Thyroid gland (tissue), 4 donors: ENCODE measurements around the gene IFNLR1. TPM values are rescaled to one million over a fixed set of nuclear protein-coding genes. Genes with fewer than 3 reads are reported as not detected.

Experiments used
- DNase-seq, 2 donors: peaks; one replicate each; pipeline ENCODE4 v3.0.0-alpha.2; 2019
- H3K27ac ChIP-seq, 3 donors: fragments of 200-600 bp; sonication (generic); 1 replicate in 2 of 3; 2 replicates in 1 of 3; pipeline ENCODE4 v1.5.1; 2016 to 2019; ENCODE audit warnings: mild to moderate bottlenecking in 1 of 3, moderate library complexity in 1 of 3
- H3K27me3 ChIP-seq: fragments of 200-600 bp; sonication (generic); one replicate; pipeline ENCODE4 v1.5.1; 2019
- H3K36me3 ChIP-seq, 2 donors: fragments of 200-600 bp; sonication (generic); one replicate each; pipeline ENCODE4 v1.5.1; 2016 to 2019
- H3K4me1 ChIP-seq, 2 donors: fragments of 200-600 bp; sonication (generic); one replicate each; pipeline ENCODE4 v1.5.1; 2017 to 2019
- H3K4me3 ChIP-seq, 3 donors: fragments of 200-600 bp; sonication (generic); replicated peaks in 1 of 3; 1 replicate in 2 of 3; 2 replicates in 1 of 3; pipeline ENCODE4 v1.5.1; 2016; ENCODE audit warnings: mild to moderate bottlenecking in 1 of 3
- H3K9me3 ChIP-seq: fragments of 200-600 bp; sonication (generic); one replicate; pipeline ENCODE4 v1.5.1; 2017
- POLR2A ChIP-seq, 2 donors: fragments of 450-650 bp; IDR thresholded peaks; one replicate each; pipeline ENCODE4 v1.6.1; 2017; ENCODE audit warnings: antibody characterized with exemption in 2 of 2, mild to moderate bottlenecking in 2 of 2, moderate library complexity in 1 of 2
- WGBS, 2 donors: methylation state at CpG; one replicate each; pipeline ENCODE4 v1.1.5; 2017; 5-methylcytosine and 5-hydroxymethylcytosine counted together
- intact Hi-C: fragments of 100-400 bp; cut with DNase I; formaldehyde crosslinking; loops from one replicate; pipeline ENCODE4 v1.15.1; 2023
- total RNA-seq, 4 donors: library from RNA; depleted of rRNA; stranded (reverse); fragments of >200 nt; gene quantifications; one replicate each; pipeline ENCODE4 v1.2.3, GENCODE V29; 2016
- TF ChIP-seq, protein P1 (sequence below), 6 experiments: fragments of 200-600 bp in 3 of 6; fragments of 450-650 bp in 3 of 6; sonication (generic) in 3 of 6; IDR thresholded peaks; one replicate each; pipeline ENCODE4 v1.5.1; 2016 to 2019; ENCODE audit warnings: antibody characterized with exemption in 6 of 6, mild to moderate bottlenecking in 2 of 6, inconsistent platforms in 1 of 6, moderate library complexity in 1 of 6

IFNLR1 gene
- total RNA-seq, 4 donors from 2014 or later = 4.7 to 9.3 (median 6.1) TPM

DNA sequence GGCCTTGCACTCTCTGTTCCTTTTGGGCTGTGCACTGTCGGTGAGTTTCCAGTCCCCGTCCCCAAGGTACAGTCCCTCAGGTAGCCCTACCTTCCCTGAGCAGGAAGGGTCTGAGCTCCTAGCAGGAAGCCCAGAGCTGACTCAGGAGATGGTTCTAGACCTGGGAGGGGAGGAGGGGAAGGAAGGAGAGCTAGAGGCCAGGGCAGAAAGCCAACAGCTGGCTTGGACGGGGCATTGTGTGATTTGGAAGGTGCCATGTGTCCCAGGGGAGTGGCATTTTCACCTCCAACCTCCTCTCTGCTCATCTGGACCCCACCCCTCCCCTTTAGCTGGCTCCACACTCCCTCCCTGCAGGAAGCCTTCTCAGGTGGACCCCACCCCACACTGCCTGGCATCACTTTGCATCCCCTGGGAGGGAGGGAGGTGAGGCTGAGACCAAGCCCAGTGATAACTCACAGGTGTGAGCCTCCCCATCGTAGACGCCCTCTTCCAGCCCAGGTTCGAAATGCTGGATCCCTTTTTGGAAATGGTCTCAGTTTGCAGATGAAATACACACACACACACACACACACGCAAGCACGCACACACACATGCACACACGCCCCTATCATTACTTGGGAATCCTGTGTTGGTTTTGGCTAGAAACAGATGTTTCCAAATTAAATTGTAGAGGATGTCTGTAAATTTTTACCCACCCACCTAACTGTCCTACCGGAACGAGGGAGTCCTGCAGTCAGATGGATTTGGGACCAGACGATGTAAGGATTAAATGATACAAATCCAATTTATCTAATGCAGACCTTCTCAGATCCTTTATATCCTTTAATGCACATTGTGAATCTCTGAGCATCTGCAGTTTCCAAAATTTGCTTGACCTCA, 19.7 kb upstream of the IFNLR1 start:
- Histone ChIP-seq H3K27ac (no peak overlapping the region), H3K36me3 (no peaks in the 10 kb centered on the region), H3K27me3 (no peaks in the 10 kb centered on the region), H3K9me3 (no peaks in the 10 kb centered on the region), H3K4me3 (no peak overlapping the region), H3K4me1 (peaks cover 0 to 16% of the 10 kb centered on the region in 2 donors)
- 66 to 86% methylated on average over 11 to 12 of the region's 12 CpGs for WGBS, 2 donors
- no peak for DNase-seq
- no peak for TF ChIP-seq POLR2A (IDR thresholded peaks at IDR 0.05)
- TF ChIP-seq, protein P1, sequence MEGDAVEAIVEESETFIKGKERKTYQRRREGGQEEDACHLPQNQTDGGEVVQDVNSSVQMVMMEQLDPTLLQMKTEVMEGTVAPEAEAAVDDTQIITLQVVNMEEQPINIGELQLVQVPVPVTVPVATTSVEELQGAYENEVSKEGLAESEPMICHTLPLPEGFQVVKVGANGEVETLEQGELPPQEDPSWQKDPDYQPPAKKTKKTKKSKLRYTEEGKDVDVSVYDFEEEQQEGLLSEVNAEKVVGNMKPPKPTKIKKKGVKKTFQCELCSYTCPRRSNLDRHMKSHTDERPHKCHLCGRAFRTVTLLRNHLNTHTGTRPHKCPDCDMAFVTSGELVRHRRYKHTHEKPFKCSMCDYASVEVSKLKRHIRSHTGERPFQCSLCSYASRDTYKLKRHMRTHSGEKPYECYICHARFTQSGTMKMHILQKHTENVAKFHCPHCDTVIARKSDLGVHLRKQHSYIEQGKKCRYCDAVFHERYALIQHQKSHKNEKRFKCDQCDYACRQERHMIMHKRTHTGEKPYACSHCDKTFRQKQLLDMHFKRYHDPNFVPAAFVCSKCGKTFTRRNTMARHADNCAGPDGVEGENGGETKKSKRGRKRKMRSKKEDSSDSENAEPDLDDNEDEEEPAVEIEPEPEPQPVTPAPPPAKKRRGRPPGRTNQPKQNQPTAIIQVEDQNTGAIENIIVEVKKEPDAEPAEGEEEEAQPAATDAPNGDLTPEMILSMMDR (IDR thresholded peaks at IDR 0.05) = no peak
- intact Hi-C loops = loop anchor here (10.0 kb wide), 1 partner anchor 428 kb away; no protein-coding TSS in a partner anchor

DNA sequence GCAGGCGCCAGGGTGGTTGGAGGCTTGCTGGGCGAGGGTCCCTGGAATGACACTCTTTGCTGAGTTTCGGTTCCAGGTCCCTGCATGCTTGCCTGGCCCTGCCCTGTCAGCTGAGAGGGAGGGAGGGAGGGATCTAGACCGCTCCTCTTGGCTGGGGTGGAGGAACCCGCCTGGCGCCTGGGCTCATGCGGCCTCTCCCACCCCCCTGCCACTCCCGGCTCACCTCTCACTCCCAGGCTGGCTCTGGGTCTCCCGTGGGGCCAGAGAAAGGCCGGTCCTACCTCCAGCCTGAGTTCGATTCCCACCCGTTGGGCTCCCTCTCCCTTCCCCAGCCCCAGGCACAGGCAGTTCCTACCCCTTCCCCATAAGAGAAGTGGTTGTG, 19.0 kb upstream of the IFNLR1 start:
- H3K4me3 ChIP-seq = no peak overlapping the region
- 77 to 89% methylated on average over 6 to 11 of the region's 12 CpGs for WGBS, 2 donors
- H3K27ac ChIP-seq = no peak overlapping the region
- H3K4me1 ChIP-seq = peaks cover 0 to 16% of the 10 kb centered on the region in 2 donors
- intact Hi-C loops = loop anchor here (10.0 kb wide), 1 partner anchor 429 kb away; no protein-coding TSS in a partner anchor
- DNase-seq = no peak
- no peaks in the 10 kb centered on the region for H3K27me3 ChIP-seq
- no peaks in the 10 kb centered on the region for H3K9me3 ChIP-seq
- TF ChIP-seq, protein P1 (IDR thresholded peaks at IDR 0.05) = no peak
- no peak for TF ChIP-seq POLR2A (IDR thresholded peaks at IDR 0.05)
- no peaks in the 10 kb centered on the region for H3K36me3 ChIP-seq

DNA sequence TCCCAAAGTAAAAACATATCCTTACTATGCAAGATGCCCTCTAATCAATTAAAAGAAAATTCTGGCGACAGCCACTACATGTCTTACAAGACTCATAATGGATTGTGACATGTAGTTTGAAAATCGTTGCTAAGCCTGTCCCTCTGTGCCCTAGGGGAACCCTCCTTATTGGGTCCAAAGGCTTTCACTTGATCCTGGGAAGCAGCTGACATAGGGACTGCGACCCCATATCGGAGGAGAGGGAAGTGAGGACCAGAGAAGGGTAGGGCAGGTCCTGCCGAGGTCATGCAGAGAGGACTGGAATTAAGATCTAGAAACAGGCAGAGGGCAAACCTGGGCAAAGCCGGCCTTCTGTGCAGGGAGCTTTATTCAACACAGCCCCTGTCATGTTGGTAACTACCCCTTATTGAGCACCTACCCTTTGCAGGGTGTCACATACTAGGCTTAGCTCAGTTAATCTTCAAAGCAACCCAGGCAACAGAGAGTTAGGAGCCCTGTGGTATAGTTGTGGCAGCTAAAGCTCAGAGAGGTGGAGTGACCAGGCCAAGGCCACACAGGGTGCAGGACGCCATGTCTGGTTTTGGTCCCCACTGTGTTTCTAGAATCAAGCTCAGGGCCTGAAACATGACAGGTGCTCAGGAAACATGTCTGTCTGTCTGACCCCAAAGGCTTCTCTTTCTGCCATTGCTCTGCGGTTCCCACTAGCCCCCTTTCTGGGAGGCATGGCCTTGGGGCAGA, 18.4 kb upstream of the IFNLR1 start:
- Histone ChIP-seq H3K27ac (no peak overlapping the region), H3K4me3 (no peak overlapping the region), H3K4me1 (peaks cover 0 to 16% of the 10 kb centered on the region in 2 donors), H3K9me3 (no peaks in the 10 kb centered on the region), H3K27me3 (no peaks in the 10 kb centered on the region), H3K36me3 (no peaks in the 10 kb centered on the region)
- intact Hi-C loops = loop anchor here (10.0 kb wide), 1 partner anchor 429 kb away; no protein-coding TSS in a partner anchor
- TF ChIP-seq, protein P1 (IDR thresholded peaks at IDR 0.05) = no peak
- TF ChIP-seq POLR2A (IDR thresholded peaks at IDR 0.05) = no peak
- WGBS, 2 donors = 88 to 89% methylated on average over 6 to 8 of the region's 8 CpGs
- no peak for DNase-seq

DNA sequence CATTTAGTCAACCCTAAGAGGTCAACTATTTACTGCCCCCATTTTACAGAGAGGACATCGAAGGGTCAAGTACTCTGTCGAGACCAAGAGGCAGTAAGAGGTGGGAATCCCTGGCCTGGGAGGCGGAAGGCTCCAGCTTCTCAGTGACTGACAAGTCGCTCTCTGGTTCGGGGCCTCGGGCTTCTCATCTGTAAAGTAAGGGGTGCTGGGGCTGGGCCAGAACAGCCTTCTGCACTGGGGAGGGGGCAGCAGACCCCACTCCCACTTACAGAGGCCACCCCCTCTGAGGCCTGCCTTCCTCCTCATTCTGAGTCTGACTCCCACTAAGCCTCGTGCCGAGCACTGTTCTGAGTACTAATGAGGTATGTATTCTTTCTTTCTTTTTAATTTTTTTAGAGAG, 17.0 kb upstream of the IFNLR1 start:
- Histone ChIP-seq H3K4me1 (peaks cover 0 to 20% of the 10 kb centered on the region in 2 donors), H3K27me3 (no peaks in the 10 kb centered on the region), H3K9me3 (no peaks in the 10 kb centered on the region), H3K36me3 (no peaks in the 10 kb centered on the region), H3K27ac (no peak overlapping the region), H3K4me3 (no peak overlapping the region)
- 88 to 97% methylated on average over 8 of the region's 8 CpGs for WGBS, 2 donors
- TF ChIP-seq, protein P1 (IDR thresholded peaks at IDR 0.05) = no peak
- no peak for TF ChIP-seq POLR2A (IDR thresholded peaks at IDR 0.05)
- DNase-seq = no peak
- intact Hi-C loops = loop anchor here (10.0 kb wide), 1 partner anchor 431 kb away; no protein-coding TSS in a partner anchor
